H1 (cell line): ENCODE measurements around the gene PYCARD. TPM values are rescaled to one million over a fixed set of nuclear protein-coding genes. Genes with fewer than 3 reads are reported as not detected.

Source experiments
- CTCF ChIA-PET: fragments of 300-600 bp; sonication (Branson Sonifier 250); formaldehyde crosslinking; loops from one replicate; lab custom pipeline; 2021; ENCODE audit not compliant: partially characterized antibody; lab: Charles Lee
- POLR2A ChIA-PET: fragments of 300-600 bp; sonication (Branson Sonifier 250); formaldehyde crosslinking; loops from one replicate; lab custom pipeline; 2021; ENCODE audit warnings: inconsistent platforms; ENCODE audit not compliant: partially characterized antibody; lab: Charles Lee
- DNase-seq, 2 experiments: peaks; one replicate each; pipeline versions ENCODE4 v3.0.0 to v3.0.0-alpha.2; 2010 to 2022; ENCODE audit warnings: low spot score in 2 of 2, low read depth in 1 of 2, mixed read lengths in 1 of 2
- FAIRE-seq: peaks from 2 replicates; lab custom pipeline; 2011; peaks lifted over from hg19 to GRCh38; lab: Jason Lieb, UNC
- H2AFZ ChIP-seq: 2 replicates; pipeline ENCODE4 v1.8.1; 2012; ENCODE audit warnings: low read length, inconsistent platforms
- H2AK5ac ChIP-seq: 2 replicates; pipeline ENCODE4 v1.6.1; 2013; ENCODE audit warnings: low read depth, low read length
- H2BK120ac ChIP-seq: replicated peaks from 2 replicates; pipeline ENCODE3; 2013; ENCODE audit warnings: low read depth, low read length, inconsistent platforms
- H2BK12ac ChIP-seq: 2 replicates; pipeline ENCODE4 v1.6.1; 2013; ENCODE audit warnings: low read depth, low read length
- H2BK15ac ChIP-seq: 2 replicates; pipeline ENCODE4 v1.6.1; 2013; ENCODE audit warnings: low read length
- H2BK20ac ChIP-seq: 2 replicates; pipeline ENCODE4 v1.6.1; 2013; ENCODE audit warnings: low read length
- H2BK5ac ChIP-seq: 2 replicates; pipeline ENCODE4 v1.6.1; 2013; ENCODE audit warnings: low read depth, low read length
- H3K14ac ChIP-seq: 2 replicates; pipeline ENCODE4 v1.6.1; 2013; ENCODE audit warnings: inconsistent platforms; ENCODE audit not compliant: insufficient read length
- H3K18ac ChIP-seq: 2 replicates; pipeline ENCODE4 v1.6.1; 2013; ENCODE audit warnings: low read length; ENCODE audit errors: extremely low read depth
- H3K23ac ChIP-seq: 2 replicates; pipeline ENCODE4 v1.6.1; 2013; ENCODE audit warnings: inconsistent platforms; ENCODE audit not compliant: insufficient read length
- H3K23me2 ChIP-seq: 2 replicates; pipeline ENCODE4 v1.6.1; 2013; ENCODE audit warnings: low read depth, low read length
- H3K27ac ChIP-seq: 2 replicates; pipeline ENCODE4 v1.6.1; 2011; ENCODE audit warnings: low read depth, low read length, inconsistent platforms
- H3K27me3 ChIP-seq, 4 experiments: replicated peaks in 1 of 4; 1 replicate in 1 of 4; 2 replicates in 3 of 4; pipeline versions ENCODE4 v1.6.1 to v1.8.1; 2011 to 2013; ENCODE audit warnings: low read length in 3 of 4, mild to moderate bottlenecking in 3 of 4, inconsistent platforms in 2 of 4, mixed read lengths in 2 of 4, moderate library complexity in 1 of 4; ENCODE audit not compliant: control insufficient read depth in 3 of 4, insufficient read depth in 3 of 4; ENCODE audit errors: extremely low read depth in 1 of 4
- H3K36me3 ChIP-seq, 4 experiments: 2 replicates each; pipeline versions ENCODE4 v1.6.1 to v1.8.1; 2011 to 2013; ENCODE audit warnings: mild to moderate bottlenecking in 4 of 4, low read length in 3 of 4, moderate library complexity in 2 of 4, control low read depth in 1 of 4, inconsistent platforms in 1 of 4; ENCODE audit not compliant: insufficient read depth in 4 of 4, control insufficient read depth in 2 of 4
- H3K4ac ChIP-seq: replicated peaks from 2 replicates; pipeline ENCODE3; 2013; ENCODE audit warnings: low read length, low read depth, mixed read lengths, inconsistent platforms; ENCODE audit not compliant: insufficient read length
- H3K4me1 ChIP-seq, 4 experiments: replicated peaks in 1 of 4; 1 replicate in 1 of 4; 2 replicates in 3 of 4; pipeline versions ENCODE4 v1.6.1 to v1.8.1; 2011 to 2013; ENCODE audit warnings: low read length in 3 of 4, inconsistent platforms in 2 of 4, mixed read lengths in 1 of 4; ENCODE audit not compliant: insufficient read depth in 4 of 4, control insufficient read depth in 3 of 4
- H3K4me2 ChIP-seq, 2 experiments: 2 replicates each; pipeline versions ENCODE4 v1.6.1 to v1.8.1; 2011 to 2013; ENCODE audit warnings: low read depth in 2 of 2, low read length in 2 of 2, control low read depth in 1 of 2, inconsistent platforms in 1 of 2, mild to moderate bottlenecking in 1 of 2; ENCODE audit not compliant: insufficient read depth in 1 of 2
- H3K4me3 ChIP-seq, 4 experiments: fragments of 200-600, 300-600 bp in 1 of 4; sonication (generic), shearing (Covaris generic), sonication (Bioruptor Twin) in 1 of 4; 2 replicates each; pipeline versions ENCODE4 v1.5.1 to v1.8.1; 2011 to 2016; ENCODE audit warnings: low read length in 4 of 4, low read depth in 3 of 4, control low read depth in 2 of 4, inconsistent platforms in 2 of 4, mild to moderate bottlenecking in 2 of 4, mixed read lengths in 1 of 4, moderate library complexity in 1 of 4; ENCODE audit not compliant: insufficient read depth in 2 of 4; ENCODE audit errors: extremely low read depth in 1 of 4
- H3K56ac ChIP-seq: replicated peaks from 2 replicates; pipeline ENCODE3; 2013; ENCODE audit warnings: low read depth, mild to moderate bottlenecking, mixed read lengths, low read length, inconsistent platforms; ENCODE audit not compliant: insufficient read length
- H3K79me1 ChIP-seq: 2 replicates; pipeline ENCODE4 v1.6.1; 2013; ENCODE audit warnings: low read depth, low read length, control low read depth
- H3K79me2 ChIP-seq, 2 experiments: 2 replicates each; pipeline versions ENCODE4 v1.6.1 to v1.8.1; 2012 to 2013; ENCODE audit warnings: low read length in 2 of 2, mild to moderate bottlenecking in 2 of 2, inconsistent platforms in 1 of 2; ENCODE audit not compliant: insufficient read depth in 2 of 2, control insufficient read depth in 1 of 2
- H3K9ac ChIP-seq, 4 experiments: replicated peaks in 1 of 4; 1 replicate in 1 of 4; 2 replicates in 3 of 4; pipeline versions ENCODE4 v1.6.1 to v1.8.1; 2011 to 2013; ENCODE audit warnings: low read depth in 3 of 4, low read length in 3 of 4, control low read depth in 2 of 4, mild to moderate bottlenecking in 2 of 4, moderate library complexity in 2 of 4, inconsistent platforms in 1 of 4; ENCODE audit errors: extremely low read depth in 1 of 4
- H3K9me3 ChIP-seq, 2 experiments: 2 replicates each; pipeline versions ENCODE4 v1.6.1 to v1.8.1; 2012 to 2013; ENCODE audit warnings: mild to moderate bottlenecking in 2 of 2, moderate library complexity in 2 of 2, control low read depth in 1 of 2, inconsistent platforms in 1 of 2, low read depth in 1 of 2, low read length in 1 of 2, mixed read lengths in 1 of 2; ENCODE audit not compliant: insufficient read depth in 2 of 2
- H4K20me1 ChIP-seq, 2 experiments: replicated peaks in 1 of 2; 2 replicates each; pipeline versions ENCODE3 to v1.8.1; 2011 to 2013; ENCODE audit warnings: inconsistent platforms in 2 of 2, low read length in 2 of 2, mild to moderate bottlenecking in 1 of 2; ENCODE audit not compliant: insufficient read depth in 2 of 2, control insufficient read depth in 1 of 2
- H4K5ac ChIP-seq: 2 replicates; pipeline ENCODE4 v1.6.1; 2013; ENCODE audit warnings: low read length, low read depth, mixed read lengths, inconsistent platforms; ENCODE audit not compliant: insufficient read length
- H4K8ac ChIP-seq: 2 replicates; pipeline ENCODE4 v1.8.0; 2013; ENCODE audit warnings: mild to moderate bottlenecking, moderate library complexity, low read length, inconsistent platforms; ENCODE audit not compliant: insufficient read depth; ENCODE audit errors: extremely low read depth
- H4K91ac ChIP-seq: replicated peaks from 2 replicates; pipeline ENCODE3; 2013; ENCODE audit warnings: low read length, mixed read lengths, inconsistent platforms; ENCODE audit not compliant: insufficient read length
- ATF3 ChIP-seq: IDR thresholded peaks from 2 replicates; pipeline ENCODE4 v1.6.1; 2011; ENCODE audit warnings: low read depth, mild to moderate bottlenecking, low read length; ENCODE audit not compliant: insufficient read depth
- CEBPB ChIP-seq: IDR thresholded peaks from 2 replicates; pipeline ENCODE4 v1.6.1; 2012; ENCODE audit warnings: low read depth, low read length
- CHD1 ChIP-seq: IDR thresholded peaks from 2 replicates; pipeline ENCODE4 v1.6.1; 2012; ENCODE audit warnings: low read depth, low read length, improper control_type of control experiment
- GTF2F1 ChIP-seq: IDR thresholded peaks from 2 replicates; pipeline ENCODE4 v1.6.1; 2012; ENCODE audit warnings: low read depth, low read length, improper control_type of control experiment, borderline replicate concordance
- HDAC2 ChIP-seq, 2 experiments: fragments of 300-600 bp in 1 of 2; sonication (generic) in 1 of 2; IDR thresholded peaks; 2 replicates each; pipeline ENCODE4 v1.6.1; 2011 to 2012; ENCODE audit warnings: low read depth in 2 of 2, low read length in 2 of 2, mild to moderate bottlenecking in 2 of 2, moderate library complexity in 2 of 2, borderline replicate concordance in 1 of 2, inconsistent platforms in 1 of 2
- KDM1A ChIP-seq: fragments of 200-600, 300-600 bp; sonication (generic); IDR thresholded peaks from 2 replicates; pipeline ENCODE4 v1.7.1; 2016; ENCODE audit warnings: mild to moderate bottlenecking, low read length, borderline replicate concordance
- NANOG ChIP-seq: IDR thresholded peaks from 2 replicates; pipeline ENCODE4 v1.6.1; 2011; ENCODE audit warnings: low read length, low read depth, mild to moderate bottlenecking, inconsistent platforms; ENCODE audit not compliant: insufficient read depth, poor library complexity, severe bottlenecking
- RAD21 ChIP-seq, 2 experiments: IDR thresholded peaks in 1 of 2; conservative IDR thresholded peaks in 1 of 2; 2 replicates each; pipeline ENCODE4 v1.6.1; 2011; ENCODE audit warnings: low read depth in 2 of 2, low read length in 2 of 2, improper control_type of control experiment in 1 of 2, inconsistent platforms in 1 of 2, mild to moderate bottlenecking in 1 of 2, moderate library complexity in 1 of 2
- SAP30 ChIP-seq: fragments of 300-600 bp; sonication (generic); IDR thresholded peaks from 2 replicates; pipeline ENCODE4 v1.7.1; 2012; ENCODE audit warnings: low read length, moderate library complexity, mild to moderate bottlenecking, inconsistent platforms; ENCODE audit not compliant: insufficient read depth, insufficient replicate concordance
- TBP ChIP-seq: IDR thresholded peaks from 2 replicates; pipeline ENCODE4 v1.6.1; 2011; ENCODE audit warnings: low read depth, low read length, improper control_type of control experiment
- USF2 ChIP-seq: IDR thresholded peaks from 2 replicates; pipeline ENCODE4 v1.6.1; 2011; ENCODE audit warnings: low read length, improper control_type of control experiment
- WGBS, 2 experiments: shearing (Covaris generic) in 1 of 2; methylation state at CpG; one replicate each; pipeline versions ENCODE4 v1.1.6 to v1.1.7; 2013 to 2015; ENCODE audit warnings: low lambda C conversion rate in 2 of 2, mixed read lengths in 2 of 2, inconsistent platforms in 1 of 2, low coverage in 1 of 2, missing lambda C conversion rate in 1 of 2; ENCODE audit not compliant: insufficient replicate concordance in 2 of 2, insufficient coverage in 1 of 2, insufficient read length in 1 of 2; ENCODE audit errors: extremely low coverage in 1 of 2, missing lambda C conversion rate in 1 of 2; 5-methylcytosine and 5-hydroxymethylcytosine counted together
- polyA plus RNA-seq, 7 experiments: library from polyadenylated mRNA; depleted of rRNA in 3 of 7; stranded (reverse) in 5 of 7; unstranded in 2 of 7; fragments of >200 nt in 5 of 7; fragments of 200-250 nt in 2 of 7; gene quantifications; 1 replicate in 5 of 7; 2 replicates in 1 of 7; 4 replicates in 1 of 7; pipeline versions ENCODE4 v1.2.1 to v1.2.3, GENCODE V29; 2011 to 2013; ENCODE audit warnings: missing spikeins in 2 of 7, mixed read lengths in 2 of 7
- total RNA-seq: library from RNA; stranded (reverse); fragmentation: NEBNext Ultra II Directional; extraction: Animal tissue kit (Norgen Biotek cat#: 25700); gene quantifications from 2 replicates; pipeline ENCODE4 v1.2.1, GENCODE V29; 2021

The PYCARD gene
- total and polyA plus RNA-seq, 2 of the 8 experiments (the other 6 are each of a cell fraction or from before 2014, with no cell fraction given) = 29.9 to 77.9 TPM

GRCh38 chr16:31225193-31225592 lies 22.6 kb upstream of the PYCARD start:
- H4K20me1 ChIP-seq = no peaks in the 10 kb centered on the region
- WGBS, 2 experiments = 91% methylated on average over 3 of the region's 3 CpGs; no CpG with 5 or more reads in 1 of the 2 experiments
- no peak for TF ChIP-seq HDAC2 (IDR thresholded peaks at IDR 0.05; ENCODE audit: borderline replicate concordance in 1 of 2, low read depth in 2 of 2, low read length in 2 of 2)
- no peak for TF ChIP-seq CHD1
- no peak for TF ChIP-seq ATF3
- TF ChIP-seq RAD21 (IDR thresholded peaks at IDR 0.05 in 1 of 2, conservative IDR thresholded peaks at IDR 0.05 in 1 of 2; ENCODE audit: low read depth in 2 of 2, low read length in 2 of 2) = no peak
- TF ChIP-seq NANOG = no peak
- TF ChIP-seq TBP = no peak
- TF ChIP-seq GTF2F1 = no peak
- no peak for TF ChIP-seq SAP30
- TF ChIP-seq USF2 = no peak
- TF ChIP-seq CEBPB = no peak
- TF ChIP-seq KDM1A = no peak

More at GRCh38 chr16:31225193-31225592, 22.6 kb upstream of the PYCARD start:
- Histone ChIP-seq H3K4me3 (no peak overlapping the region), H3K23me2 (no peaks in the 10 kb centered on the region), H4K5ac (no peak overlapping the region), H2BK20ac (no peak overlapping the region), H3K27me3 (no peaks in the 10 kb centered on the region), H3K23ac (no peak overlapping the region), H2BK15ac (no peak overlapping the region), H2BK12ac (no peak overlapping the region), H3K56ac (no peak overlapping the region), H3K36me3 (no peaks in the 10 kb centered on the region), H2BK5ac (no peak overlapping the region), H3K18ac (no peak overlapping the region), H4K91ac (no peak overlapping the region), H2AFZ (no peak overlapping the region), H2BK120ac (no peak overlapping the region), H3K27ac (no peak overlapping the region), H3K9me3 (no peaks in the 10 kb centered on the region), H3K4me1 (no peaks in the 10 kb centered on the region), H3K4ac (no peak overlapping the region), H2AK5ac (no peak overlapping the region), H3K14ac (no peak overlapping the region), H3K4me2 (no peak overlapping the region), H4K8ac (no peak overlapping the region), H3K79me1 (no peaks in the 10 kb centered on the region), H3K9ac (no peak overlapping the region), H3K79me2 (no peaks in the 10 kb centered on the region)
- CTCF ChIA-PET = interaction anchor here (0.6 kb wide), 1 partner anchor 135 kb away, joined by 4 read pairs; no protein-coding TSS in a partner anchor
- FAIRE-seq (no peak), DNase-seq (no peak)
- POLR2A ChIA-PET = interaction anchor here (0.8 to 1.4 kb wide), 2 partner anchors 35 to 45 kb away, joined by 3 to 4 read pairs; partner anchors contain the start of gene FUS
